K562 (cell line): ENCODE data around the gene GATA1. TPM values are rescaled to one million over a fixed set of nuclear protein-coding genes. Genes with fewer than 3 reads are reported as not detected.

Experiments
- ATAC-seq: fragments of 200-7000 bp; cut with Tn5 transposase; 3 replicates; pipeline ENCODE4 v1.9.1; 2020; ENCODE audit warnings: moderate library complexity
- BruUV-seq: library from RNA; stranded (reverse); fragments of 400-500 nt; replicated peaks from 2 replicates; lab custom pipeline; 2021; lab: Mats Ljungman, UMichigan
- CTCF ChIA-PET: fragments of 300-600 bp; formaldehyde crosslinking; extraction: SDS; loops from one replicate; lab custom pipeline; 2021; ENCODE audit warnings: low intra/inter-chr PET ratio; lab: Yijun Ruan, JAX
- POLR2A ChIA-PET: fragments of 300-600, 350-650 bp; sonication (Branson Sonifier 250); formaldehyde crosslinking; extraction: SDS; loops from one replicate; lab custom pipeline; 2021; ENCODE audit warnings: antibody characterized with exemption, inconsistent platforms; lab: Yijun Ruan, JAX
- DNase-seq, 4 experiments: peaks; one replicate each; pipeline versions ENCODE4 v3.0.0 to v3.0.0-alpha.2; 2011 to 2018; ENCODE audit warnings: low spot score in 3 of 4, mixed read lengths in 3 of 4; ENCODE audit errors: extremely low read depth in 1 of 4
- FAIRE-seq: peaks from 2 replicates; lab custom pipeline; 2011; peaks lifted over from hg19 to GRCh38; lab: Jason Lieb, UNC
- H2AFZ ChIP-seq: 2 replicates; pipeline ENCODE4 v1.6.0; 2011; ENCODE audit warnings: low read depth, low read length, control low read depth, inconsistent platforms
- H3K27ac ChIP-seq: fragments of 200-600 bp; 3 replicates; pipeline ENCODE4 v1.8.0; 2011; ENCODE audit warnings: low read depth, mild to moderate bottlenecking, control low read depth, inconsistent platforms, low read length, moderate library complexity, mixed read lengths; ENCODE audit errors: extremely low read depth
- H3K27me3 ChIP-seq, 2 experiments: fragments of 300-600 bp in 1 of 2; 2 replicates in 1 of 2; 3 replicates in 1 of 2; pipeline versions ENCODE4 v1.6.0 to v1.8.0; 2011; ENCODE audit warnings: inconsistent platforms in 2 of 2, low read length in 2 of 2, mild to moderate bottlenecking in 1 of 2, mixed read lengths in 1 of 2, moderate library complexity in 1 of 2; ENCODE audit not compliant: control insufficient read depth in 2 of 2, insufficient read depth in 2 of 2
- H3K36me3 ChIP-seq: fragments of 300-600 bp; 3 replicates; pipeline ENCODE4 v1.8.0; 2011; ENCODE audit warnings: mild to moderate bottlenecking, low read length, inconsistent platforms; ENCODE audit not compliant: control insufficient read depth, insufficient read depth
- H3K4me1 ChIP-seq, 2 experiments: fragments of 200-600 bp in 1 of 2; replicated peaks in 1 of 2; 2 replicates in 1 of 2; 3 replicates in 1 of 2; pipeline versions ENCODE4 v1.5.1 to v1.8.0; 2011; ENCODE audit warnings: inconsistent platforms in 2 of 2, low read length in 2 of 2, mild to moderate bottlenecking in 1 of 2, mixed read lengths in 1 of 2, moderate library complexity in 1 of 2; ENCODE audit not compliant: control insufficient read depth in 2 of 2, insufficient read depth in 2 of 2
- H3K4me2 ChIP-seq: 2 replicates; pipeline ENCODE4 v1.6.1; 2011; ENCODE audit warnings: low read length, control low read depth, inconsistent platforms, mixed read lengths; ENCODE audit not compliant: insufficient read depth
- H3K4me3 ChIP-seq: fragments of 200-600 bp; sonication (generic), shearing (Covaris generic); 2 replicates; pipeline ENCODE4 v1.5.1; 2016; ENCODE audit warnings: control low read depth, inconsistent platforms
- H3K79me2 ChIP-seq: fragments of 200-600 bp; 3 replicates; pipeline ENCODE4 v1.8.0; 2011; ENCODE audit warnings: low read length, inconsistent platforms; ENCODE audit not compliant: control insufficient read depth, insufficient read depth
- H3K9ac ChIP-seq, 2 experiments: 2 replicates each; pipeline versions ENCODE4 v1.6.0 to v1.6.1; 2011; ENCODE audit warnings: low read depth in 2 of 2, low read length in 2 of 2, control low read depth in 1 of 2, inconsistent platforms in 1 of 2, mild to moderate bottlenecking in 1 of 2, mixed read lengths in 1 of 2; ENCODE audit not compliant: insufficient read depth in 1 of 2
- H3K9me1 ChIP-seq: one replicate; pipeline ENCODE4 v1.6.0; 2011; ENCODE audit warnings: inconsistent platforms, mild to moderate bottlenecking, low read length, moderate library complexity; ENCODE audit not compliant: control insufficient read depth, insufficient read depth
- H3K9me3 ChIP-seq: replicated peaks from 2 replicates; pipeline ENCODE4 v1.5.1; 2011; ENCODE audit warnings: low read depth, low read length, inconsistent platforms; ENCODE audit not compliant: control insufficient read depth, insufficient read depth
- H4K20me1 ChIP-seq: replicated peaks from 2 replicates; pipeline ENCODE4 v1.6.1; 2011; ENCODE audit warnings: low read length, inconsistent platforms, mixed read lengths; ENCODE audit not compliant: control insufficient read depth, insufficient read depth
- BRF1 ChIP-seq: IDR thresholded peaks from 3 replicates; pipeline ENCODE4 v1.6.1; 2011; ENCODE audit warnings: borderline replicate concordance, mild to moderate bottlenecking; ENCODE audit not compliant: insufficient read length; ENCODE audit errors: extremely low read depth
- FOXK2 ChIP-seq, 2 experiments: fragments of 450-650 bp; IDR thresholded peaks in 1 of 2; conservative IDR thresholded peaks in 1 of 2; 2 replicates each; pipeline ENCODE4 v1.6.1; 2016; ENCODE audit warnings: low read depth in 2 of 2, mild to moderate bottlenecking in 1 of 2
- KDM1A ChIP-seq, 2 experiments: fragments of 450-650 bp; IDR thresholded peaks; 2 replicates each; pipeline ENCODE4 v1.6.1; 2016; ENCODE audit warnings: mild to moderate bottlenecking in 2 of 2
- NFE2 ChIP-seq: IDR thresholded peaks from 2 replicates; pipeline ENCODE4 v1.6.1; 2014; ENCODE audit warnings: antibody characterized with exemption, low read depth
- NR2C1 ChIP-seq, 2 experiments: fragments of 450-650 bp; IDR thresholded peaks; 2 replicates each; pipeline ENCODE4 v1.6.1; 2017; ENCODE audit warnings: mild to moderate bottlenecking in 2 of 2, antibody characterized with exemption in 1 of 2, inconsistent platforms in 1 of 2, missing compliant biosample characterization in 1 of 2, missing genetic modification characterization in 1 of 2
- SMARCB1 ChIP-seq: IDR thresholded peaks from 2 replicates; pipeline ENCODE4 v1.6.1; 2011; ENCODE audit warnings: improper control_type of control experiment, low read depth; ENCODE audit not compliant: insufficient read length
- TCFL5 ChIP-seq: fragments of 250-450 bp; sonication (Bioruptor Pico); conservative IDR thresholded peaks from 2 replicates; pipeline ENCODE4 v1.6.1; 2021; ENCODE audit warnings: mild to moderate bottlenecking, moderate library complexity, matching md5 sums
- ZNF263 ChIP-seq: sonication (generic); formaldehyde crosslinking; IDR thresholded peaks from 2 replicates; pipeline ENCODE4 v1.8.0; 2022; ENCODE audit warnings: mild to moderate bottlenecking, missing genetic modification reagents, borderline replicate concordance
- ZNF75A ChIP-seq: fragments of 450-650 bp; formaldehyde crosslinking; IDR thresholded peaks from 2 replicates; pipeline ENCODE4 v1.4.0; 2020; ENCODE audit warnings: mild to moderate bottlenecking
- WGBS: fragments of 100-300 bp; shearing (Covaris generic); methylation state at CpG from one replicate; pipeline ENCODE4 v1.1.6; 2016; ENCODE audit warnings: low coverage, mixed read lengths; ENCODE audit not compliant: insufficient coverage; ENCODE audit errors: missing lambda C conversion rate; 5-methylcytosine and 5-hydroxymethylcytosine counted together
- in situ Hi-C: fragments of 300-500 bp; cut with MboI; formaldehyde crosslinking; loops from 4 replicates; pipeline ENCODE4 v1.15.0; 2018; ENCODE audit warnings: inconsistent platforms, mixed read lengths
- intact Hi-C: fragments of 100-400 bp; cut with micrococcal nuclease; formaldehyde crosslinking; loops from 2 replicates; pipeline ENCODE4 v1.14.2; 2022
- polyA plus RNA-seq, 8 experiments: library from polyadenylated mRNA; depleted of rRNA in 4 of 8; stranded (reverse) in 5 of 8; unstranded in 3 of 8; fragments of >200 nt; fragmentation: Nextera tagmentation in 2 of 8; fragmentation: Illumina TruSeq in 1 of 8; extraction: Ambion mirVana in 2 of 8; extraction: Trizol in 1 of 8; gene quantifications; 2 replicates each; pipeline versions ENCODE4 v1.2.1 to v1.2.3, GENCODE V29; 2011 to 2014; ENCODE audit warnings: inconsistent platforms in 1 of 8, missing spikeins in 1 of 8
- total RNA-seq, 7 experiments: library from RNA; depleted of rRNA in 6 of 7; stranded (reverse); fragments of >200 nt in 6 of 7; fragmentation: Illumina TruSeq in 2 of 7; extraction: Trizol in 2 of 7; gene quantifications; 2 replicates each; pipeline versions ENCODE4 v1.2.1 to v1.2.3, GENCODE V29; 2011 to 2021; ENCODE audit warnings: low replicate concordance in 1 of 7

GATA1 gene
- total and polyA plus RNA-seq, 9 of the 15 experiments (the other 6 are each of a cell fraction or from before 2014, with no cell fraction given) = 11.9 to 291 (median 116) TPM

- no peaks in the 10 kb centered on the region for H3K9me1 ChIP-seq
- H3K27ac ChIP-seq = no peak overlapping the region
- H3K9me3 ChIP-seq = no peaks in the 10 kb centered on the region
- peaks cover 3 to 8% of the 10 kb centered on the region in 2 experiments; a peak in 3 of 5 replicates for H3K4me1 ChIP-seq
- no peak overlapping the region for H3K4me3 ChIP-seq
- in situ Hi-C loops = no loop called here
- intact Hi-C loops = no loop called here
- FAIRE-seq (no peak), DNase-seq (no peak), ATAC-seq (no peak)
- no peak overlapping the region for H2AFZ ChIP-seq
- POLR2A ChIA-PET = interaction anchor here (0.6 to 0.7 kb wide), 2 partner anchors 15 to 178 kb away, joined by 3 read pairs; no protein-coding TSS in a partner anchor
- WGBS = 9% methylated on average over 6 of the region's 7 CpGs
- CTCF ChIA-PET = no interaction called here
- H3K9ac ChIP-seq = no peak overlapping the region; a peak in 1 of 4 replicates
- H3K27me3 ChIP-seq = no peaks in the 10 kb centered on the region
- BruUV-seq = no TSS peak
- H4K20me1 ChIP-seq = no peaks in the 10 kb centered on the region
- no peak overlapping the region for H3K4me2 ChIP-seq
- TF ChIP-seq TCFL5 = no peak
- no peak for TF ChIP-seq SMARCB1
- TF ChIP-seq FOXK2 (conservative IDR thresholded peaks at IDR 0.05 in 1 of 2, IDR thresholded peaks at IDR 0.05 in 1 of 2; ENCODE audit: low read depth in 2 of 2) = no peak
- TF ChIP-seq ZNF263 (CRISPR knock-in tag) = no peak
- no peak for TF ChIP-seq NR2C1 (IDR thresholded peaks at IDR 0.05)
- TF ChIP-seq NR2C1 (tag; IDR thresholded peaks at IDR 0.05) = no peak
- TF ChIP-seq ZNF75A (CRISPR knock-in tag) = no peak
- no peak for TF ChIP-seq KDM1A (IDR thresholded peaks at IDR 0.05)
- TF ChIP-seq NFE2 = no peak
- no peak for TF ChIP-seq BRF1
- no peaks in the 10 kb centered on the region for H3K36me3 ChIP-seq
- H3K79me2 ChIP-seq = no peaks in the 10 kb centered on the region
These were observed 33.9 kb upstream of the GATA1 start for GRCh38 chrX:48752498-48752897.
